Uterus (tissue), 2 donors: Measurements from ENCODE around the gene PSMD12.

Source experiments
- CTCF ChIP-seq, 4 experiments: fragments of 200-600 bp in 2 of 4; fragments of 450-650 bp in 2 of 4; sonication (generic) in 2 of 4; IDR thresholded peaks; one replicate each; pipeline ENCODE4 v1.5.1; 2016 to 2019; ENCODE audit warnings: antibody characterized with exemption in 4 of 4, mild to moderate bottlenecking in 2 of 4, moderate library complexity in 1 of 4
- POLR2A ChIP-seq, 2 donors: fragments of 450-650 bp; IDR thresholded peaks; one replicate each; pipeline ENCODE4 v1.6.1; 2016; ENCODE audit warnings: antibody characterized with exemption in 2 of 2, mild to moderate bottlenecking in 1 of 2, moderate library complexity in 1 of 2

GRCh38 chr17:67315865-67316264 is 50.5 kb downstream of the PSMD12 start:
- TF ChIP-seq CTCF (IDR thresholded peaks at IDR 0.05) (no peak), POLR2A (IDR thresholded peaks at IDR 0.05) (no peak)
